Heart right ventricle (tissue), 16 donors: ENCODE measurements around the gene BEND7. TPM values are rescaled to one million over a fixed set of nuclear protein-coding genes. Genes with fewer than 3 reads are reported as not detected.

Experiments
- ATAC-seq, 8 donors: fragments of 200-7000 bp; cut with Tn5 transposase; one replicate each; pipeline ENCODE4 v1.9.1; 2020; ENCODE audit warnings: mild to moderate bottlenecking in 8 of 8, moderate library complexity in 8 of 8, moderate number of reproducible peaks in 1 of 8
- DNase-seq, 2 donors: peaks; one replicate each; pipeline ENCODE4 v3.0.0-alpha.2; 2020
- H3K27ac ChIP-seq, 10 donors: fragments of 200-600 bp; sonication (generic) in 2 of 10; one replicate each; pipeline versions ENCODE4 v1.5.0 to v1.8.0; 2020 to 2022; ENCODE audit warnings: mild to moderate bottlenecking in 3 of 10
- H3K27me3 ChIP-seq, 7 donors: fragments of 200-600 bp; one replicate each; pipeline ENCODE4 v1.8.0; 2021 to 2022; ENCODE audit warnings: mild to moderate bottlenecking in 2 of 7
- H3K36me3 ChIP-seq, 9 donors: fragments of 200-600 bp; sonication (generic) in 1 of 9; one replicate each; pipeline versions ENCODE4 v1.5.0 to v1.8.0; 2020 to 2022; ENCODE audit warnings: mild to moderate bottlenecking in 2 of 9
- H3K4me1 ChIP-seq, 9 donors: fragments of 200-600 bp; sonication (generic) in 1 of 9; one replicate each; pipeline versions ENCODE4 v1.5.0 to v1.8.0; 2020 to 2022; ENCODE audit warnings: mild to moderate bottlenecking in 4 of 9
- H3K4me3 ChIP-seq, 10 donors: fragments of 200-600 bp; sonication (generic) in 2 of 10; one replicate each; pipeline versions ENCODE4 v1.5.0 to v1.8.0; 2020 to 2022; ENCODE audit warnings: mild to moderate bottlenecking in 7 of 10, moderate library complexity in 2 of 10
- H3K9me3 ChIP-seq, 11 donors: fragments of 200-600 bp in 10 of 11; sonication (generic) in 2 of 11; one replicate each; pipeline versions ENCODE4 v1.5.0 to v1.8.0; 2013 to 2022; ENCODE audit warnings: mild to moderate bottlenecking in 2 of 11, control low read depth in 1 of 11, moderate library complexity in 1 of 11
- CTCF ChIP-seq, 9 donors: fragments of 200-600 bp; sonication (generic) in 2 of 9; IDR thresholded peaks; one replicate each; pipeline versions ENCODE4 v1.5.0 to v1.8.0; 2021 to 2022; ENCODE audit warnings: antibody characterized with exemption in 9 of 9, mild to moderate bottlenecking in 5 of 9, moderate library complexity in 1 of 9
- WGBS, 2 donors: extraction: QIAGEN DNeasy Blood & Tissue Kit; methylation state at CpG; one replicate each; pipeline ENCODE4 v1.1.7; 2013; ENCODE audit warnings: inconsistent platforms in 1 of 2; 5-methylcytosine and 5-hydroxymethylcytosine counted together
- intact Hi-C, 10 donors: fragments of 100-400 bp; cut with DNase I; formaldehyde crosslinking; loops; one replicate each; pipeline versions ENCODE4 v1.11.1 to v1.14.2; 2022
- polyA plus RNA-seq, 2 donors: library from polyadenylated mRNA; stranded (reverse); fragments of 200-250 nt; gene quantifications; one replicate each; pipeline ENCODE4 v1.2.3, GENCODE V29; 2013
- total RNA-seq, 10 donors: library from RNA; stranded (reverse); fragmentation: NEBNext Ultra II Directional in 3 of 10; extraction: Animal tissue kit (Norgen Biotek cat#: 25700) in 3 of 10; gene quantifications; one replicate each; pipeline versions ENCODE4 v1.2.1 to v1.2.4, GENCODE V29; 2021 to 2023
- donor health status: Arrhythmogenic right ventricular cardiomyopathy.
- donor health status: ischemic (EF 13 %, LVEDD 7.1; RV severe dilation, severe dysfunction).
- donor health status: healthy with polysubstance abuse.
- donor health status: DM: no; HTN: yes; CAD: no.
- donor health status: DM: no; HTN: no; CAD: no.
- donor health status: ischemic (EF 25% LVEDD 6.9; RV normal size, moderate dysfunction).
- donor health status: ischemic (EF 25% LVEDD 5.7; RV mildly dilated, moderate dysfunction).
- donor health status: healthy.
- donor health status: DM: yes; HTN: yes; CAD: no.
- donor health status: Ischemic cardiomyopathy.
- donor health status: ischemic (EF 35%, LVEDD 5.7; RV mildly dilated, moderate dysfunction).
- donor health status: nonischemic (EF 11% LVEDD 7.7; RV severe dilation, severe dysfunction).
- donor health status: DM: yes; HTN: yes; CAD: no.
- donor health status: PGD.
- donor health status: ischemic (EF 29% LVEDD 5.4; RV normal size, mild dysfunction).
- donor health status: nonischemic (EF 23%, LVEDD 6.1; RV moderate dilation, normal function).

BEND7 gene
- total and polyA plus RNA-seq, 12 donors, result 6.4 to 21.0 (median 12.5) TPM

DNA sequence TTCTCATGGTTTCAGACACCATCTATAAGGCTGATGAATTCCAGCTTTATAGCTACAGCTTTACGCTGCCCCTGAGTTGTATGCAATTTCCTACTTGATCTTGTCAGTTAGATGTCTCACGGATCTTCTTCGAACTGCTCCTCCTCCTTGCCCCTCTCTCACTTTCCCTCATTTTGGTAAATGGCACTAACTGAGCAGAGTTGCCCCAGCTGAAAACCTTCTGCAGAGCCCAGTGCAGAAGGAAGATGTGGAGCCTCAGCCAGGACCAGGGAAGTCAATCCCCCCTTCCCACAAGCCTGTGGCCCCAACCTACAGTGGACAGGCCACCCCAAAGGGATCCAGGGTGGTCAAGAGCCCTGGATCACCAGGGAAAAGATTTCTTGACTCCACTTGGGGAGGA, 131.8 kb downstream of the BEND7 start:
- DNase-seq (no peak), ATAC-seq (no peak)
- peaks cover 0 to 6% (median 0%) of the 10 kb centered on the region in 11 donors for H3K9me3 ChIP-seq
- H3K36me3 ChIP-seq, result no peaks in the 10 kb centered on the region
- H3K27ac ChIP-seq, result no peak overlapping the region
- intact Hi-C loops, result no loop called here
- H3K27me3 ChIP-seq, result peaks cover 0 to 11% (median 0%) of the 10 kb centered on the region in 7 donors
- WGBS, 2 donors, result 95 to 97% methylated on average over 3 of the region's 3 CpGs
- H3K4me1 ChIP-seq, result no peaks in the 10 kb centered on the region
- TF ChIP-seq CTCF (IDR thresholded peaks at IDR 0.05), result no peak
- H3K4me3 ChIP-seq, result no peak overlapping the region

- Histone ChIP-seq H3K27ac (no peak overlapping the region), H3K4me1 (no peaks in the 10 kb centered on the region), H3K36me3 (no peaks in the 10 kb centered on the region), H3K4me3 (no peak overlapping the region), H3K9me3 (peaks cover 0 to 6% (median 0%) of the 10 kb centered on the region in 11 donors), H3K27me3 (peaks cover 0 to 15% (median 0%) of the 10 kb centered on the region in 7 donors)
- no peak for DNase-seq
- intact Hi-C loops, result no loop called here
- TF ChIP-seq CTCF (IDR thresholded peaks at IDR 0.05), result no peak
- no peak for ATAC-seq
These were observed 132.4 kb downstream of the BEND7 start for GRCh38 chr10:13396369-13396768.

DNA sequence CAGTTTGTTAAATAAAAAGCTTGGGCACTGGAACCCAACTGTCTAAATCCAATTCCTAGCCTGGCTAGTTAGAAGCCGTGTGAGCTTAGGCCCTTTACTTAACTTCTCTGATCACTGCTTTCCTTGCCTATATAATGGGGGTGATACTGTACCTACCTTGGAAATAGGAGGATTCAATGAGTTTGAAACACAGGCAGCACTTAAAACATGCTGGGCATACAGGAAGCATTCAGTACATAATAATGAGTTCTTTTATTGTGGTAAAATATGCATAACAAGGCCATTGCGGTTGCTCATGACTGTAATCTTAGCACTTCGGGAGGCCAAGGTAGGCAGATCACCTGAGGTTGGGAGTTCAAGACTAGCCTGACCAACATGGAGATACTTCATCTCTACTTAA, 133.3 kb downstream of the BEND7 start:
- no peak overlapping the region for H3K4me3 ChIP-seq
- H3K36me3 ChIP-seq, result no peaks in the 10 kb centered on the region
- peaks cover 0 to 4% (median 0%) of the 10 kb centered on the region in 11 donors for H3K9me3 ChIP-seq
- ATAC-seq (no peak), DNase-seq (no peak)
- peaks cover 0 to 9% (median 0%) of the 10 kb centered on the region in 7 donors for H3K27me3 ChIP-seq
- H3K27ac ChIP-seq, result no peak overlapping the region
- WGBS, 2 donors, result 89 to 92% methylated on average over 3 of the region's 3 CpGs
- H3K4me1 ChIP-seq, result no peaks in the 10 kb centered on the region
- TF ChIP-seq CTCF (IDR thresholded peaks at IDR 0.05), result no peak
- intact Hi-C loops, result no loop called here

- Histone ChIP-seq H3K36me3 (no peaks in the 10 kb centered on the region), H3K27ac (no peak overlapping the region), H3K4me3 (no peak overlapping the region), H3K4me1 (no peaks in the 10 kb centered on the region), H3K27me3 (peaks cover 0 to 6% (median 0%) of the 10 kb centered on the region in 7 donors), H3K9me3 (peaks cover 0 to 4% (median 0%) of the 10 kb centered on the region in 11 donors)
- DNase-seq (no peak), ATAC-seq (no peak)
- intact Hi-C loops, result no loop called here
- WGBS, 2 donors, result 63 to 64% methylated on average over 4 of the region's 4 CpGs
- TF ChIP-seq CTCF (IDR thresholded peaks at IDR 0.05), result no peak
These were observed 135.2 kb downstream of the BEND7 start for GRCh38 chr10:13393640-13394039.
